SK-N-SH (cell line): ENCODE measurements around the gene PSTPIP2. TPM values are rescaled to one million over a fixed set of nuclear protein-coding genes. Genes with fewer than 3 reads are reported as not detected.

Experiments used
- CTCF ChIA-PET: fragments of 300-600, 350-600 bp; formaldehyde crosslinking; extraction: SDS; loops from one replicate; lab custom pipeline; 2021; lab: Yijun Ruan, JAX
- POLR2A ChIA-PET: fragments of 350-600 bp; sonication (Branson Sonifier 250); formaldehyde crosslinking; extraction: SDS; loops from one replicate; lab custom pipeline; 2020; ENCODE audit warnings: antibody characterized with exemption, inconsistent platforms; lab: Yijun Ruan, JAX
- DNase-seq: peaks from one replicate; pipeline ENCODE4 v3.0.0; 2012
- H2AFZ ChIP-seq: fragments of 200-600 bp; sonication (generic); 2 replicates; pipeline ENCODE4 v1.8.1; 2016; ENCODE audit warnings: antibody characterized with exemption, mild to moderate bottlenecking, low read depth
- H3F3A ChIP-seq: fragments of 200-600 bp; sonication (generic); replicated peaks from 2 replicates; pipeline ENCODE3; 2016; ENCODE audit warnings: antibody characterized with exemption, mild to moderate bottlenecking; ENCODE audit not compliant: insufficient read depth
- H3K27ac ChIP-seq, 2 experiments: fragments of 200-500 bp in 1 of 2; fragments of 200-600 bp in 1 of 2; sonication (Bioruptor generic) in 1 of 2; sonication (generic), shearing (Covaris generic) in 1 of 2; 2 replicates each; pipeline versions ENCODE4 v1.5.1 to v1.6.1; 2014 to 2016; ENCODE audit warnings: low read depth in 2 of 2, inconsistent platforms in 1 of 2, low read length in 1 of 2, mild to moderate bottlenecking in 1 of 2, mixed read lengths in 1 of 2
- H3K27me3 ChIP-seq: fragments of 200-600 bp; sonication (generic), shearing (Covaris generic); 2 replicates; pipeline ENCODE4 v1.6.1; 2016; ENCODE audit warnings: mixed run types; ENCODE audit not compliant: insufficient read depth
- H3K36me3 ChIP-seq, 2 experiments: fragments of 200-500 bp in 1 of 2; fragments of 200-600 bp in 1 of 2; sonication (Bioruptor generic) in 1 of 2; sonication (generic) in 1 of 2; replicated peaks in 1 of 2; 2 replicates each; pipeline versions ENCODE3 to v1.5.1; 2014 to 2016; ENCODE audit warnings: low read length in 1 of 2, mild to moderate bottlenecking in 1 of 2; ENCODE audit not compliant: insufficient read depth in 2 of 2, control insufficient read depth in 1 of 2
- H3K4me1 ChIP-seq, 2 experiments: fragments of 200-500 bp in 1 of 2; fragments of 200-600 bp in 1 of 2; sonication (Bioruptor generic) in 1 of 2; sonication (generic), shearing (Covaris generic) in 1 of 2; 2 replicates each; pipeline versions ENCODE4 v1.5.1 to v1.6.1; 2014 to 2016; ENCODE audit warnings: low read depth in 1 of 2, low read length in 1 of 2, mixed run types in 1 of 2; ENCODE audit not compliant: insufficient read depth in 2 of 2, control insufficient read depth in 1 of 2
- H3K4me2 ChIP-seq: fragments of 200-600 bp; sonication (generic), shearing (Covaris generic); 2 replicates; pipeline ENCODE4 v1.6.1; 2017; ENCODE audit warnings: mixed run types
- H3K4me3 ChIP-seq, 2 experiments: fragments of 200-500 bp in 1 of 2; fragments of 200-600 bp in 1 of 2; sonication (Bioruptor generic) in 1 of 2; sonication (generic), shearing (Covaris generic) in 1 of 2; 2 replicates each; pipeline versions ENCODE4 v1.5.1 to v1.8.1; 2014 to 2016; ENCODE audit warnings: low read depth in 2 of 2, inconsistent platforms in 1 of 2, low read length in 1 of 2, mild to moderate bottlenecking in 1 of 2, mixed read lengths in 1 of 2, moderate library complexity in 1 of 2
- H3K79me2 ChIP-seq: fragments of 200-600 bp; sonication (generic); 2 replicates; pipeline ENCODE4 v1.8.1; 2017; ENCODE audit warnings: mild to moderate bottlenecking; ENCODE audit not compliant: insufficient read depth
- H3K9ac ChIP-seq: fragments of 200-600 bp; sonication (generic); 2 replicates; pipeline ENCODE4 v1.6.1; 2017; ENCODE audit warnings: mixed run types
- H3K9me2 ChIP-seq: fragments of 200-600 bp; sonication (generic); 2 replicates; pipeline ENCODE4 v1.6.1; 2017; ENCODE audit warnings: mixed run types
- H3K9me3 ChIP-seq: fragments of 200-600 bp; sonication (generic); 2 replicates; pipeline ENCODE4 v1.6.1; 2017; ENCODE audit warnings: mixed run types, mild to moderate bottlenecking, moderate library complexity
- H4K20me1 ChIP-seq: fragments of 200-600 bp; sonication (generic); 2 replicates; pipeline ENCODE4 v1.6.1; 2017; ENCODE audit warnings: mild to moderate bottlenecking, mixed run types; ENCODE audit not compliant: insufficient read depth
- ELF1 ChIP-seq: IDR thresholded peaks from 2 replicates; pipeline ENCODE4 v1.4.0; 2012
- FOSL2 ChIP-seq: IDR thresholded peaks from 2 replicates; pipeline ENCODE4 v1.4.0; 2012; ENCODE audit warnings: low read depth, mild to moderate bottlenecking, moderate library complexity, borderline replicate concordance
- FOXJ3 ChIP-seq: sonication (generic); formaldehyde crosslinking; IDR thresholded peaks from 2 replicates; pipeline ENCODE4 v1.5.1; 2020; ENCODE audit warnings: mild to moderate bottlenecking, missing genetic modification reagents
- FOXM1 ChIP-seq: IDR thresholded peaks from 2 replicates; pipeline ENCODE4 v1.4.0; 2012; ENCODE audit warnings: low read depth, mild to moderate bottlenecking
- JUND ChIP-seq: IDR thresholded peaks from 2 replicates; pipeline ENCODE4 v1.4.0; 2012
- MXI1 ChIP-seq: IDR thresholded peaks from 2 replicates; pipeline ENCODE4 v1.6.1; 2012; ENCODE audit warnings: mild to moderate bottlenecking, low read depth, low read length, improper control_type of control experiment
- NFIC ChIP-seq: IDR thresholded peaks from 2 replicates; pipeline ENCODE4 v1.4.0; 2012; ENCODE audit warnings: borderline replicate concordance
- RAD21 ChIP-seq: IDR thresholded peaks from 2 replicates; pipeline ENCODE4 v1.6.1; 2012; ENCODE audit warnings: mild to moderate bottlenecking, low read length
- RXRA ChIP-seq: IDR thresholded peaks from 2 replicates; pipeline ENCODE4 v1.4.0; 2012; ENCODE audit warnings: low read depth, mild to moderate bottlenecking, borderline replicate concordance
- TAF1 ChIP-seq: IDR thresholded peaks from 2 replicates; pipeline ENCODE4 v1.6.1; 2012; ENCODE audit warnings: low read depth, mild to moderate bottlenecking, low read length, moderate library complexity, borderline replicate concordance
- TCF12 ChIP-seq: IDR thresholded peaks from 2 replicates; pipeline ENCODE4 v1.4.0; 2012
- TEAD4 ChIP-seq: IDR thresholded peaks from 2 replicates; pipeline ENCODE4 v1.4.0; 2012; ENCODE audit warnings: mild to moderate bottlenecking, borderline replicate concordance; ENCODE audit not compliant: insufficient read depth
- WGBS: methylation state at CpG from one replicate; pipeline ENCODE4 v1.1.6; 2017; ENCODE audit warnings: low lambda C conversion rate; 5-methylcytosine and 5-hydroxymethylcytosine counted together
- polyA plus RNA-seq, 3 experiments: library from polyadenylated mRNA; depleted of rRNA; stranded (reverse); fragments of >200 nt; gene quantifications; 2 replicates each; pipeline ENCODE4 v1.2.3, GENCODE V29; 2012
- TF ChIP-seq, protein P1 (sequence below): IDR thresholded peaks from 2 replicates; pipeline ENCODE4 v1.4.0; 2012; ENCODE audit warnings: low read depth, borderline replicate concordance
- TF ChIP-seq, protein P2 (sequence below): IDR thresholded peaks from 2 replicates; pipeline ENCODE4; 2012
- TF ChIP-seq, protein P3 (sequence below): fragments of 150-350 bp; IDR thresholded peaks from 2 replicates; pipeline ENCODE4 v1.6.1; 2016; ENCODE audit warnings: mild to moderate bottlenecking, low read depth, low read length

Gene PSTPIP2
- polyA plus RNA-seq, 1 of the 3 experiments (the other 2 are of a cell fraction) = 9.5 TPM

DNA sequence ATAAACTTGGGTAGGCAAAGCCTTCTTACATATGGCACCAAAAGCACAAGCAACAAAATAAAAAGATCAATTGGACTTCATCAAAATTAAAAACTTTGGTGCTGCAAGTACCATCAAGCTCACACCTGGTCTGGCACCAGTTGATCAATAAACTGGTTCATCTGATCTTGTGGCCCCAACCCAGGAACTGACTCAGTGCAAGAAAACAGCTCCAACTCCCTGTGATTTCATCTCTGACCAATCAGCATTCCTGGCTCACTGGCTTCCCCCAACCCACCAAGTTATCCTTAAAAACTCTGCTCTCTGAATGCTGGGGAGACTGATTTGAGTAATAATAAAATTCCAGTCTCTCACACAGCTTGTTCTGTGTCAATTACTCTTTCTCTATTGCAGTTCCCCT is 113.3 kb downstream of the PSTPIP2 start:
- ChIA-PET CTCF (no interaction called here), POLR2A (interaction anchor here (0.6 kb wide), 1 partner anchor 176 kb away, joined by 3 read pairs; no protein-coding TSS in a partner anchor)
- H3K9me3 ChIP-seq = no peaks in the 10 kb centered on the region
- H3K27me3 ChIP-seq = no peaks in the 10 kb centered on the region
- peak overlapping the region; percentile 58 for H3K4me2 ChIP-seq
- DNase-seq = no peak
- H3K79me2 ChIP-seq = peaks cover 82% of the 10 kb centered on the region
- H3K4me3 ChIP-seq = no peak overlapping the region
- TF ChIP-seq TCF12 = peak; percentile 62
- peak; percentile 43; the same call in 1 of the 2 replicates for TF ChIP-seq JUND
- no peak for TF ChIP-seq FOXM1
- TF ChIP-seq FOSL2 = peak; percentile 53; the same call in 1 of the 2 replicates
- TF ChIP-seq MXI1 = no peak
- TF ChIP-seq RAD21 = no peak
- no peak for TF ChIP-seq ELF1
- TF ChIP-seq TEAD4 = no peak
- peak; percentile 35 for TF ChIP-seq NFIC
- TF ChIP-seq RXRA = peak; percentile 18; the same call in 1 of the 2 replicates
- TF ChIP-seq, protein P1, sequence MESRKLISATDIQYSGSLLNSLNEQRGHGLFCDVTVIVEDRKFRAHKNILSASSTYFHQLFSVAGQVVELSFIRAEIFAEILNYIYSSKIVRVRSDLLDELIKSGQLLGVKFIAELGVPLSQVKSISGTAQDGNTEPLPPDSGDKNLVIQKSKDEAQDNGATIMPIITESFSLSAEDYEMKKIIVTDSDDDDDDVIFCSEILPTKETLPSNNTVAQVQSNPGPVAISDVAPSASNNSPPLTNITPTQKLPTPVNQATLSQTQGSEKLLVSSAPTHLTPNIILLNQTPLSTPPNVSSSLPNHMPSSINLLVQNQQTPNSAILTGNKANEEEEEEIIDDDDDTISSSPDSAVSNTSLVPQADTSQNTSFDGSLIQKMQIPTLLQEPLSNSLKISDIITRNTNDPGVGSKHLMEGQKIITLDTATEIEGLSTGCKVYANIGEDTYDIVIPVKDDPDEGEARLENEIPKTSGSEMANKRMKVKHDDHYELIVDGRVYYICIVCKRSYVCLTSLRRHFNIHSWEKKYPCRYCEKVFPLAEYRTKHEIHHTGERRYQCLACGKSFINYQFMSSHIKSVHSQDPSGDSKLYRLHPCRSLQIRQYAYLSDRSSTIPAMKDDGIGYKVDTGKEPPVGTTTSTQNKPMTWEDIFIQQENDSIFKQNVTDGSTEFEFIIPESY = no peak
- TF ChIP-seq, protein P2, sequence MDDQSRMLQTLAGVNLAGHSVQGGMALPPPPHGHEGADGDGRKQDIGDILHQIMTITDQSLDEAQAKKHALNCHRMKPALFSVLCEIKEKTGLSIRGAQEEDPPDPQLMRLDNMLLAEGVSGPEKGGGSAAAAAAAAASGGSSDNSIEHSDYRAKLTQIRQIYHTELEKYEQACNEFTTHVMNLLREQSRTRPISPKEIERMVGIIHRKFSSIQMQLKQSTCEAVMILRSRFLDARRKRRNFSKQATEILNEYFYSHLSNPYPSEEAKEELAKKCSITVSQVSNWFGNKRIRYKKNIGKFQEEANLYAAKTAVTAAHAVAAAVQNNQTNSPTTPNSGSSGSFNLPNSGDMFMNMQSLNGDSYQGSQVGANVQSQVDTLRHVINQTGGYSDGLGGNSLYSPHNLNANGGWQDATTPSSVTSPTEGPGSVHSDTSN = peak; percentile 25; the same call in 1 of the 2 replicates
- H3K36me3 ChIP-seq = peaks cover 8 to 36% of the 10 kb centered on the region in 2 experiments
- H3K27ac ChIP-seq = peak overlapping the region in 1 of 2 experiments; percentile 86; a peak in 2 of 4 replicates
- H4K20me1 ChIP-seq = no peaks in the 10 kb centered on the region
- H3K9ac ChIP-seq = no peak overlapping the region
- peaks cover 0 to 80% of the 10 kb centered on the region in 2 experiments; a peak in 3 of 4 replicates for H3K4me1 ChIP-seq
- H3K9me2 ChIP-seq = no peaks in the 10 kb centered on the region
- H3F3A ChIP-seq = peaks cover 83% of the 10 kb centered on the region
- H2AFZ ChIP-seq = no peak overlapping the region

DNA sequence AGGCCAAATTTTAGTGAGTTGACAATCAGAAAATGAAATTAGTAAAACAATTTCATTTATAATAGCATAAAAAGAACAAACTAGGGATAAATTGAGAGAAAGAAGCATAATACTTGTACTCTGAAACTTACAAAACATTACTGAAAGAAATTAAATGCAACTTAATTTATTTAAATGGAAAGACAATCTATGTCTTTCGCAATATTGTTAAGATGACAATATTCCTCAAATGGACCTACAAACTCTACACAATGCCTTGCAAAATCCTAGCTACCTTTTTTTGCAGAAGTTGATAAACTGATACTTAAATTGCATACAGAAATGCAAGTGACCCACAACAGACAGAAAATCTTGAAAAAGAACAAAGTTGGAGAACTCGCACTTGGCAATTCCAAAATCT is 114.0 kb downstream of the PSTPIP2 start:
- H3K4me2 ChIP-seq = peak overlapping the region; percentile 58; the same call in 1 of the 2 replicates

More for the DNA sequence above, 114.0 kb downstream of the PSTPIP2 start:
- Histone ChIP-seq H3K27ac (peak overlapping the region in 1 of 2 experiments; percentile 86; a peak in 2 of 4 replicates), H3K36me3 (peaks cover 15 to 39% of the 10 kb centered on the region in 2 experiments), H3F3A (peaks cover 83% of the 10 kb centered on the region), H3K79me2 (peaks cover 84% of the 10 kb centered on the region), H3K4me1 (peaks cover 0 to 77% of the 10 kb centered on the region in 2 experiments; a peak in 3 of 4 replicates), H2AFZ (no peak overlapping the region), H3K27me3 (no peaks in the 10 kb centered on the region), H3K9me3 (no peaks in the 10 kb centered on the region), H3K4me3 (no peak overlapping the region), H3K9ac (0 out of 2 replicates have a peak overlapping the region, but pooled peaks have one; percentile 1), H3K9me2 (no peaks in the 10 kb centered on the region), H4K20me1 (no peaks in the 10 kb centered on the region)
- WGBS = 99% methylated on average over 2 of the region's 2 CpGs
- ChIA-PET POLR2A (no interaction called here), CTCF (no interaction called here)
- TF ChIP-seq TAF1 (no peak), RXRA (no peak), FOXJ3 (CRISPR knock-in tag) (no peak)
- TF ChIP-seq, protein P3, sequence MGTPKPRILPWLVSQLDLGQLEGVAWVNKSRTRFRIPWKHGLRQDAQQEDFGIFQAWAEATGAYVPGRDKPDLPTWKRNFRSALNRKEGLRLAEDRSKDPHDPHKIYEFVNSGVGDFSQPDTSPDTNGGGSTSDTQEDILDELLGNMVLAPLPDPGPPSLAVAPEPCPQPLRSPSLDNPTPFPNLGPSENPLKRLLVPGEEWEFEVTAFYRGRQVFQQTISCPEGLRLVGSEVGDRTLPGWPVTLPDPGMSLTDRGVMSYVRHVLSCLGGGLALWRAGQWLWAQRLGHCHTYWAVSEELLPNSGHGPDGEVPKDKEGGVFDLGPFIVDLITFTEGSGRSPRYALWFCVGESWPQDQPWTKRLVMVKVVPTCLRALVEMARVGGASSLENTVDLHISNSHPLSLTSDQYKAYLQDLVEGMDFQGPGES = no peak
- DNase-seq = no peak
